Measurements from ENCODE around the gene C1QTNF9. TPM values are rescaled to one million over a fixed set of nuclear protein-coding genes. Genes with fewer than 3 reads are reported as not detected.
"Not testable (repeated sequence)": the region's sequence is repeated elsewhere in the genome, so short reads cannot be mapped to it uniquely, and the experiment has no call there.

C1QTNF9 gene
- polyA plus RNA-seq, 1 donor (not counting 4 experiments of a cell fraction or from before 2014, with no cell fraction given), result not detected

GRCh38 chr13:24356837-24357236 is 47.5 kb downstream of the C1QTNF9 start:
- FAIRE-seq, result no peak
- Histone ChIP-seq H3K9me1 (ENCODE audit: control insufficient read depth, extremely low read depth, insufficient read depth, low read length) (no peaks in the 10 kb centered on the region), H3K9ac (ENCODE audit: control insufficient read depth, extremely low read depth, insufficient read depth, low read length) (no peak overlapping the region), H3K4me2 (ENCODE audit: control insufficient read depth, extremely low read depth, insufficient read depth, low read depth, low read length) (no peak overlapping the region), H3K27me3 (ENCODE audit: control insufficient read depth, extremely low read depth, insufficient read depth, low read length) (no peaks in the 10 kb centered on the region), H2AFZ (ENCODE audit: control insufficient read depth, low read length) (no peak overlapping the region), H3K4me3 (ENCODE audit: control insufficient read depth in 2 of 3, extremely low read depth in 1 of 3, insufficient read depth in 2 of 3, low read depth in 1 of 3, low read length in 3 of 3) (no peak overlapping the region), H4K20me1 (ENCODE audit: control insufficient read depth, extremely low read depth, insufficient read depth, low read length) (no peaks in the 10 kb centered on the region), H3K36me3 (ENCODE audit: control insufficient read depth in 2 of 2, extremely low read depth in 1 of 2, insufficient read depth in 2 of 2, low read length in 2 of 2) (no peaks in the 10 kb centered on the region), H3K4me1 (ENCODE audit: control insufficient read depth, extremely low read depth, insufficient read depth, low read length) (peaks cover 11% of the 10 kb centered on the region), H3K27ac (ENCODE audit: control insufficient read depth, insufficient read depth, low read length) (no peak overlapping the region), H3K9me3 (ENCODE audit: control insufficient read depth, low read depth, low read length) (no peaks in the 10 kb centered on the region), H3K79me2 (ENCODE audit: control insufficient read depth, insufficient read depth, low read length) (no peaks in the 10 kb centered on the region)
- no peak for DNase-seq (ENCODE audit: low read depth, low spot score)
- dilution Hi-C loops (cut with MboI; ENCODE audit: extremely low pct_ligation_motif_present, low sequenced_read_pairs), result no loop called here
- TF ChIP-seq EZH2 (IDR thresholded peaks at IDR 0.05; ENCODE audit: low read length), result no peak
- TF ChIP-seq, protein P1, sequence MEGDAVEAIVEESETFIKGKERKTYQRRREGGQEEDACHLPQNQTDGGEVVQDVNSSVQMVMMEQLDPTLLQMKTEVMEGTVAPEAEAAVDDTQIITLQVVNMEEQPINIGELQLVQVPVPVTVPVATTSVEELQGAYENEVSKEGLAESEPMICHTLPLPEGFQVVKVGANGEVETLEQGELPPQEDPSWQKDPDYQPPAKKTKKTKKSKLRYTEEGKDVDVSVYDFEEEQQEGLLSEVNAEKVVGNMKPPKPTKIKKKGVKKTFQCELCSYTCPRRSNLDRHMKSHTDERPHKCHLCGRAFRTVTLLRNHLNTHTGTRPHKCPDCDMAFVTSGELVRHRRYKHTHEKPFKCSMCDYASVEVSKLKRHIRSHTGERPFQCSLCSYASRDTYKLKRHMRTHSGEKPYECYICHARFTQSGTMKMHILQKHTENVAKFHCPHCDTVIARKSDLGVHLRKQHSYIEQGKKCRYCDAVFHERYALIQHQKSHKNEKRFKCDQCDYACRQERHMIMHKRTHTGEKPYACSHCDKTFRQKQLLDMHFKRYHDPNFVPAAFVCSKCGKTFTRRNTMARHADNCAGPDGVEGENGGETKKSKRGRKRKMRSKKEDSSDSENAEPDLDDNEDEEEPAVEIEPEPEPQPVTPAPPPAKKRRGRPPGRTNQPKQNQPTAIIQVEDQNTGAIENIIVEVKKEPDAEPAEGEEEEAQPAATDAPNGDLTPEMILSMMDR (optimal IDR thresholded peaks at IDR 0.05 in 1 of 3, IDR thresholded peaks at IDR 0.05 in 1 of 3, conservative IDR thresholded peaks at IDR 0.05 in 1 of 3; ENCODE audit: extremely low read depth in 1 of 3, insufficient read depth in 2 of 3, low read length in 3 of 3), result no peak

- Histone ChIP-seq H3K79me2 (ENCODE audit: control insufficient read depth, insufficient read depth, low read length) (no peaks in the 10 kb centered on the region), H3K36me3 (ENCODE audit: control insufficient read depth in 2 of 2, extremely low read depth in 1 of 2, insufficient read depth in 2 of 2, low read length in 2 of 2) (no peaks in the 10 kb centered on the region), H3K9me1 (ENCODE audit: control insufficient read depth, extremely low read depth, insufficient read depth, low read length) (no peaks in the 10 kb centered on the region), H3K9ac (ENCODE audit: control insufficient read depth, extremely low read depth, insufficient read depth, low read length) (no peak overlapping the region), H4K20me1 (ENCODE audit: control insufficient read depth, extremely low read depth, insufficient read depth, low read length) (no peaks in the 10 kb centered on the region), H3K27ac (ENCODE audit: control insufficient read depth, insufficient read depth, low read length) (no peak overlapping the region), H3K4me3 (ENCODE audit: control insufficient read depth in 2 of 3, extremely low read depth in 1 of 3, insufficient read depth in 2 of 3, low read depth in 1 of 3, low read length in 3 of 3) (no peak overlapping the region), H3K9me3 (ENCODE audit: control insufficient read depth, low read depth, low read length) (no peaks in the 10 kb centered on the region), H3K4me1 (ENCODE audit: control insufficient read depth, extremely low read depth, insufficient read depth, low read length) (peaks cover 11% of the 10 kb centered on the region), H2AFZ (ENCODE audit: control insufficient read depth, low read length) (no peak overlapping the region), H3K27me3 (ENCODE audit: control insufficient read depth, extremely low read depth, insufficient read depth, low read length) (no peaks in the 10 kb centered on the region), H3K4me2 (ENCODE audit: control insufficient read depth, extremely low read depth, insufficient read depth, low read depth, low read length) (no peak overlapping the region)
- TF ChIP-seq EZH2 (IDR thresholded peaks at IDR 0.05; ENCODE audit: low read length), result no peak
- TF ChIP-seq, protein P1 (optimal IDR thresholded peaks at IDR 0.05 in 1 of 3, IDR thresholded peaks at IDR 0.05 in 1 of 3, conservative IDR thresholded peaks at IDR 0.05 in 1 of 3; ENCODE audit: extremely low read depth in 1 of 3, insufficient read depth in 2 of 3, low read length in 3 of 3), result no peak
- FAIRE-seq (no peak), DNase-seq (ENCODE audit: low read depth, low spot score) (no peak)
- dilution Hi-C loops (cut with MboI; ENCODE audit: extremely low pct_ligation_motif_present, low sequenced_read_pairs), result no loop called here
Measured at GRCh38 chr13:24357756-24358155, 48.4 kb downstream of the C1QTNF9 start.

DNA sequence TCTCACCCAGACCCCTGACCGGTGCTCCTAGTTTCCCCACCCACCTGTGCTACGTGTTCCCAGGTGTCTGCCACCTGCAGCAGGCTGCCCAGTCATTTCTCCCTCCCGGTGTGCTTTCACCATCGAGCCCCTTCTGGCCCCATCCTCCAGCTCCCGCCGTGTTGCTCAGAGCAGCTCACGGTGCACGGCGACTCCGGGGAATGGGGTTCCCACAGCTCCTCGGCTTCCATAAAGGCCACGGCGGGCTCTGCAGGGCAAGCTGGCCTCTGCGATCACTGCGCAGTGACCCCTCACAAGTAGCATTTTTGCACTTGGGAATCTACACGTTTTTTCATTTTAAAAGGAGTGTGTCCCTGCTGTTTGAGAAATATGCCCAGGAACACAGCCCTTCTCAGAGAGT is 49.5 kb downstream of the C1QTNF9 start:
- dilution Hi-C loops (cut with MboI; ENCODE audit: extremely low pct_ligation_motif_present, low sequenced_read_pairs); H3K27ac ChIP-seq (ENCODE audit: control insufficient read depth, insufficient read depth, low read length); H3K9me3 ChIP-seq (ENCODE audit: control insufficient read depth, low read depth, low read length); H4K20me1 ChIP-seq (ENCODE audit: control insufficient read depth, extremely low read depth, insufficient read depth, low read length); DNase-seq (ENCODE audit: low read depth, low spot score); H3K4me3 ChIP-seq (ENCODE audit: control insufficient read depth in 2 of 3, extremely low read depth in 1 of 3, insufficient read depth in 2 of 3, low read depth in 1 of 3, low read length in 3 of 3); H2AFZ ChIP-seq (ENCODE audit: control insufficient read depth, low read length); H3K79me2 ChIP-seq (ENCODE audit: control insufficient read depth, insufficient read depth, low read length); H3K9me1 ChIP-seq (ENCODE audit: control insufficient read depth, extremely low read depth, insufficient read depth, low read length); H3K27me3 ChIP-seq (ENCODE audit: control insufficient read depth, extremely low read depth, insufficient read depth, low read length); H3K9ac ChIP-seq (ENCODE audit: control insufficient read depth, extremely low read depth, insufficient read depth, low read length); H3K4me1 ChIP-seq (ENCODE audit: control insufficient read depth, extremely low read depth, insufficient read depth, low read length); FAIRE-seq; H3K36me3 ChIP-seq (ENCODE audit: control insufficient read depth in 2 of 2, extremely low read depth in 1 of 2, insufficient read depth in 2 of 2, low read length in 2 of 2); H3K4me2 ChIP-seq (ENCODE audit: control insufficient read depth, extremely low read depth, insufficient read depth, low read depth, low read length): not testable (repeated sequence)

GRCh38 chr13:24359252-24359651 is 49.9 kb downstream of the C1QTNF9 start:
- dilution Hi-C loops (cut with MboI; ENCODE audit: extremely low pct_ligation_motif_present, low sequenced_read_pairs); H3K9ac ChIP-seq (ENCODE audit: control insufficient read depth, extremely low read depth, insufficient read depth, low read length); DNase-seq (ENCODE audit: low read depth, low spot score); H3K9me1 ChIP-seq (ENCODE audit: control insufficient read depth, extremely low read depth, insufficient read depth, low read length); H3K9me3 ChIP-seq (ENCODE audit: control insufficient read depth, low read depth, low read length); H3K27ac ChIP-seq (ENCODE audit: control insufficient read depth, insufficient read depth, low read length); H3K4me2 ChIP-seq (ENCODE audit: control insufficient read depth, extremely low read depth, insufficient read depth, low read depth, low read length); H4K20me1 ChIP-seq (ENCODE audit: control insufficient read depth, extremely low read depth, insufficient read depth, low read length); H3K4me3 ChIP-seq (ENCODE audit: control insufficient read depth in 2 of 3, extremely low read depth in 1 of 3, insufficient read depth in 2 of 3, low read depth in 1 of 3, low read length in 3 of 3); H3K27me3 ChIP-seq (ENCODE audit: control insufficient read depth, extremely low read depth, insufficient read depth, low read length); H3K79me2 ChIP-seq (ENCODE audit: control insufficient read depth, insufficient read depth, low read length); H3K36me3 ChIP-seq (ENCODE audit: control insufficient read depth in 2 of 2, extremely low read depth in 1 of 2, insufficient read depth in 2 of 2, low read length in 2 of 2); H3K4me1 ChIP-seq (ENCODE audit: control insufficient read depth, extremely low read depth, insufficient read depth, low read length); FAIRE-seq; H2AFZ ChIP-seq (ENCODE audit: control insufficient read depth, low read length): not testable (repeated sequence)
